DND-41 (cell line): ENCODE measurements around the gene NRP1.

Experiments
- ATAC-seq: fragments of 200-7000 bp; cut with Tn5 transposase; 3 replicates; pipeline ENCODE4 v1.9.1; 2021; ENCODE audit warnings: low read depth; ENCODE audit not compliant: insufficient read depth
- DNase-seq: peaks from one replicate; pipeline ENCODE4 v3.0.0-alpha.2; 2020
- H2AFZ ChIP-seq: 2 replicates; pipeline ENCODE4 v1.6.0; 2012; ENCODE audit warnings: low read depth, low read length
- H3K27ac ChIP-seq: 2 replicates; pipeline ENCODE4 v1.5.1; 2012; ENCODE audit warnings: low read length, inconsistent platforms
- H3K27me3 ChIP-seq: fragments of 200-600 bp; sonication (generic); 2 replicates; pipeline ENCODE4 v1.6.0; 2012; ENCODE audit warnings: low read length, mild to moderate bottlenecking, inconsistent platforms; ENCODE audit not compliant: insufficient read depth, poor library complexity
- H3K36me3 ChIP-seq: 2 replicates; pipeline ENCODE4 v1.5.1; 2012; ENCODE audit warnings: low read length, inconsistent platforms; ENCODE audit not compliant: insufficient read depth
- H3K4me1 ChIP-seq: 2 replicates; pipeline ENCODE4 v1.5.1; 2012; ENCODE audit warnings: mild to moderate bottlenecking, low read length; ENCODE audit not compliant: insufficient read depth
- H3K4me2 ChIP-seq: 2 replicates; pipeline ENCODE4 v1.6.0; 2012; ENCODE audit warnings: mild to moderate bottlenecking, moderate library complexity, low read length, inconsistent platforms; ENCODE audit not compliant: insufficient read depth
- H3K4me3 ChIP-seq, 2 experiments: fragments of 200-600 bp in 1 of 2; shearing (Covaris generic) in 1 of 2; 2 replicates each; pipeline ENCODE4 v1.5.1; 2012 to 2016; ENCODE audit warnings: inconsistent platforms in 2 of 2, low read length in 2 of 2, mild to moderate bottlenecking in 2 of 2, low read depth in 1 of 2, moderate library complexity in 1 of 2
- H3K79me2 ChIP-seq: 2 replicates; pipeline ENCODE4 v1.6.0; 2012; ENCODE audit warnings: low read length, inconsistent platforms; ENCODE audit not compliant: insufficient read depth
- H3K9ac ChIP-seq: 2 replicates; pipeline ENCODE4 v1.6.0; 2012; ENCODE audit warnings: low read depth, mild to moderate bottlenecking, inconsistent platforms, low read length, moderate library complexity
- H3K9me3 ChIP-seq: 2 replicates; pipeline ENCODE4 v1.5.1; 2012; ENCODE audit warnings: low read length, moderate library complexity, mild to moderate bottlenecking, inconsistent platforms; ENCODE audit not compliant: insufficient read depth, severe bottlenecking
- H4K20me1 ChIP-seq: 2 replicates; pipeline ENCODE4 v1.6.0; 2012; ENCODE audit warnings: low read length; ENCODE audit not compliant: insufficient read depth
- EZH2 ChIP-seq: IDR thresholded peaks from 3 replicates; pipeline ENCODE4 v1.6.1; 2012; ENCODE audit warnings: borderline replicate concordance, low read depth, mild to moderate bottlenecking, moderate library complexity, low read length, inconsistent platforms; ENCODE audit not compliant: severe bottlenecking
- TF ChIP-seq, protein P1 (sequence below): IDR thresholded peaks from 2 replicates; pipeline ENCODE4 v1.5.1; 2012; ENCODE audit warnings: borderline replicate concordance, low read length, moderate library complexity, mild to moderate bottlenecking; ENCODE audit not compliant: poor library complexity, severe bottlenecking; ENCODE audit errors: extremely low read depth

The NRP1 gene

GRCh38 chr10:33329178-33329577 lies 5.3 kb downstream of the NRP1 start:
- DNase-seq = no peak
- H3K4me1 ChIP-seq = peaks cover 34% of the 10 kb centered on the region
- H4K20me1 ChIP-seq = no peaks in the 10 kb centered on the region
- H3K4me3 ChIP-seq = no peak overlapping the region
- H3K79me2 ChIP-seq = no peaks in the 10 kb centered on the region
- no peak for ATAC-seq
- no peaks in the 10 kb centered on the region for H3K27me3 ChIP-seq
- H3K27ac ChIP-seq = no peak overlapping the region
- TF ChIP-seq EZH2 = no peak
- TF ChIP-seq, protein P1, sequence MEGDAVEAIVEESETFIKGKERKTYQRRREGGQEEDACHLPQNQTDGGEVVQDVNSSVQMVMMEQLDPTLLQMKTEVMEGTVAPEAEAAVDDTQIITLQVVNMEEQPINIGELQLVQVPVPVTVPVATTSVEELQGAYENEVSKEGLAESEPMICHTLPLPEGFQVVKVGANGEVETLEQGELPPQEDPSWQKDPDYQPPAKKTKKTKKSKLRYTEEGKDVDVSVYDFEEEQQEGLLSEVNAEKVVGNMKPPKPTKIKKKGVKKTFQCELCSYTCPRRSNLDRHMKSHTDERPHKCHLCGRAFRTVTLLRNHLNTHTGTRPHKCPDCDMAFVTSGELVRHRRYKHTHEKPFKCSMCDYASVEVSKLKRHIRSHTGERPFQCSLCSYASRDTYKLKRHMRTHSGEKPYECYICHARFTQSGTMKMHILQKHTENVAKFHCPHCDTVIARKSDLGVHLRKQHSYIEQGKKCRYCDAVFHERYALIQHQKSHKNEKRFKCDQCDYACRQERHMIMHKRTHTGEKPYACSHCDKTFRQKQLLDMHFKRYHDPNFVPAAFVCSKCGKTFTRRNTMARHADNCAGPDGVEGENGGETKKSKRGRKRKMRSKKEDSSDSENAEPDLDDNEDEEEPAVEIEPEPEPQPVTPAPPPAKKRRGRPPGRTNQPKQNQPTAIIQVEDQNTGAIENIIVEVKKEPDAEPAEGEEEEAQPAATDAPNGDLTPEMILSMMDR = no peak
- no peaks in the 10 kb centered on the region for H3K36me3 ChIP-seq
- H3K4me2 ChIP-seq = no peak overlapping the region
- no peak overlapping the region for H2AFZ ChIP-seq
- H3K9me3 ChIP-seq = no peaks in the 10 kb centered on the region
- H3K9ac ChIP-seq = no peak overlapping the region

DNA sequence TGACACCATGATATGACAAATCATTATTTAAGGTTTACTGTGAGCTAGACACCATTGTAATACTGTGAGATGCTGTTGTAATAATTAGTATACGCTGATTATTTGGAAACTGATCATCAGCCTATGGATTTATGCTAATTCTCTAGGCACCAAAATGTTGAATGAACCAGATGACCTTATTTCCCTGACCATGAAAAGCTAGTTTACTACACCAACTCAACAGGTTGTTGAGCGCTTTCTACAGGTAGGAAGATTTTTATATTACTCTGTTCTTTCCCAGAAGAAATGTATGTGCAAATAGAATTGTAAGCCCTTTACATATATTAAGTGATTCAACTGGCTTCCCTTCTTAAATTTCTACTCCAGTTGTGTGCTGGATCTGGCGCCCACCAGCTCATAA lies 6.2 kb downstream of the NRP1 start:
- DNase-seq (no peak), ATAC-seq (no peak)
- H3K9me3 ChIP-seq = no peaks in the 10 kb centered on the region
- no peak overlapping the region for H2AFZ ChIP-seq
- no peak overlapping the region for H3K4me3 ChIP-seq
- no peak for TF ChIP-seq EZH2
- TF ChIP-seq, protein P1 = no peak
- no peaks in the 10 kb centered on the region for H3K79me2 ChIP-seq
- H3K9ac ChIP-seq = no peak overlapping the region
- no peaks in the 10 kb centered on the region for H3K27me3 ChIP-seq
- peaks cover 27% of the 10 kb centered on the region for H3K4me1 ChIP-seq
- no peak overlapping the region for H3K4me2 ChIP-seq
- H3K36me3 ChIP-seq = no peaks in the 10 kb centered on the region
- H4K20me1 ChIP-seq = no peaks in the 10 kb centered on the region
- no peak overlapping the region for H3K27ac ChIP-seq

DNA sequence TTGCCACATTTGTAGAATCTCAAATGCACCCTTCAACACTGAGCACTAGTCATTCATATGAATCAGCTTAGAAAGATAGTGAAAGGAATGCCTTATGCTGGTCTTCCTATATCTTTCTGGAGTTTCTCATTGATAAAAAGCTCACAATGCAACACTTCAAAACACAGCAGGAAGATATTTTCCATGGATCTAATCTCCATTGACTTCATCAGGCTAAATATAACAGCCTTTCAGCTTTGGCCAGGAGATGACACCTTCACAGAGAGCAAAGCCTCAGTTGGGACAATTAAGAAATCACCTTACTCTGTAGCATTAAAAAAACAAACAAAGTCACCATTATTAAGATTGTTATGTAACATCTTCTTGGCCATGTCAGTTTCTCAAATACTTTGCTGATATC lies 6.7 kb downstream of the NRP1 start:
- Histone ChIP-seq H3K36me3 (no peaks in the 10 kb centered on the region), H3K9ac (no peak overlapping the region), H3K27ac (no peak overlapping the region), H2AFZ (no peak overlapping the region), H3K79me2 (no peaks in the 10 kb centered on the region), H3K27me3 (no peaks in the 10 kb centered on the region), H3K9me3 (no peaks in the 10 kb centered on the region), H3K4me1 (peaks cover 22% of the 10 kb centered on the region), H4K20me1 (no peaks in the 10 kb centered on the region), H3K4me3 (no peak overlapping the region), H3K4me2 (no peak overlapping the region)
- TF ChIP-seq, protein P1 = peak; percentile 23
- TF ChIP-seq EZH2 = no peak
- DNase-seq (no peak), ATAC-seq (no peak)

DNA sequence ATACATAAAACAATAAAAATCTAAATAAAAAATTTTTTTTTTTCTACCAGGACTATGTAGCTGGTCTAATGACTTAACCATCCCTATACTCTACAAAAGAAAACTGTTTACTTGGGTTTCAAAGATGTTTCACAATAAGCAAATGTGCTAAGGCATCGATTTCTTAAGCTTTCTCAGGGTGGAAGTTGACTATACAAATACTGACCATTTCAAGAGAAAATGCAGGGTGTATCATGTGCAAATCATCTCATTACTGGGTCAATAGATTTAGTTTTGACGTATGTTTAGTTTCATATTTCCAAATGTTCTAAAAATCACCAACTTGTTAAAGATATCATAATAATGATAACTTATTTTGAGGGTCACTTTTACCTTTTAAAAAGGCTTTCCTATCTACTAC lies 7.5 kb downstream of the NRP1 start:
- Histone ChIP-seq H3K4me2 (no peak overlapping the region), H3K79me2 (no peaks in the 10 kb centered on the region), H3K9ac (no peak overlapping the region)

More for the DNA sequence above, 7.5 kb downstream of the NRP1 start:
- H4K20me1 ChIP-seq = no peaks in the 10 kb centered on the region
- H3K27ac ChIP-seq = no peak overlapping the region
- no peaks in the 10 kb centered on the region for H3K27me3 ChIP-seq
- DNase-seq (no peak), ATAC-seq (no peak)
- no peak overlapping the region for H2AFZ ChIP-seq
- H3K9me3 ChIP-seq = no peaks in the 10 kb centered on the region
- no peak overlapping the region for H3K4me3 ChIP-seq
- no peaks in the 10 kb centered on the region for H3K36me3 ChIP-seq
- peaks cover 13% of the 10 kb centered on the region for H3K4me1 ChIP-seq
- no peak for TF ChIP-seq EZH2
- TF ChIP-seq, protein P1 = no peak
